Psoas muscle (tissue), 8 donors: ENCODE results near the gene ZNF714. TPM values are rescaled to one million over a fixed set of nuclear protein-coding genes. Genes with fewer than 3 reads are reported as not detected.

Source experiments
- ATAC-seq, 4 donors: fragments of 200-7000 bp; cut with Tn5 transposase; one replicate each; pipeline ENCODE4 v1.9.1; 2020; ENCODE audit warnings: moderate library complexity in 3 of 4, mild to moderate bottlenecking in 2 of 4
- DNase-seq, 2 donors: peaks; one replicate each; pipeline ENCODE4 v3.0.0-alpha.2; 2020
- H3K27ac ChIP-seq: fragments of 200-600 bp; one replicate; pipeline ENCODE4 v1.8.0; 2022
- H3K27me3 ChIP-seq, 3 donors: fragments of 200-600 bp in 1 of 3; one replicate each; pipeline versions ENCODE4 v1.6.1 to v1.8.0; 2013 to 2022; ENCODE audit warnings: low read length in 2 of 3, mild to moderate bottlenecking in 2 of 3, moderate library complexity in 1 of 3; ENCODE audit not compliant: insufficient read depth in 3 of 3
- H3K36me3 ChIP-seq, 2 donors: fragments of 200-600 bp in 1 of 2; one replicate each; pipeline versions ENCODE4 v1.6.1 to v1.8.0; 2013 to 2022; ENCODE audit warnings: low read depth in 1 of 2, mild to moderate bottlenecking in 1 of 2, moderate library complexity in 1 of 2; ENCODE audit not compliant: insufficient read depth in 1 of 2
- H3K4me1 ChIP-seq: fragments of 200-600 bp; one replicate; pipeline ENCODE4 v1.8.0; 2022
- H3K4me3 ChIP-seq: fragments of 200-600 bp; one replicate; pipeline ENCODE4 v1.8.0; 2022; ENCODE audit warnings: mild to moderate bottlenecking
- H3K9me3 ChIP-seq: fragments of 200-600 bp; one replicate; pipeline ENCODE4 v1.8.0; 2022
- WGBS, 3 donors: extraction: QIAGEN DNeasy Blood & Tissue Kit; methylation state at CpG; one replicate each; pipeline versions ENCODE4 v1.1.6 to v1.1.7; 2013; 5-methylcytosine and 5-hydroxymethylcytosine counted together
- intact Hi-C, 2 donors: fragments of 100-400 bp; cut with DNase I; formaldehyde crosslinking; loops; one replicate each; pipeline versions ENCODE4 v1.11.0 to v1.14.2; 2022
- long read RNA-seq, 2 donors: library from polyadenylated mRNA; unstranded; transcript quantifications; one replicate each; pipeline ENCODE4 v2.0.0, GENCODE V29; 2021
- polyA plus RNA-seq, 3 donors: library from polyadenylated mRNA; stranded (reverse); fragments of 200-250 nt; gene quantifications; one replicate each; pipeline ENCODE4 v1.2.3, GENCODE V29; 2013
- total RNA-seq, 4 donors: library from RNA; stranded (reverse); fragmentation: NEBNext Ultra II Directional in 2 of 4; extraction: Animal tissue kit (Norgen Biotek cat#: 25700) in 2 of 4; gene quantifications; one replicate each; pipeline versions ENCODE4 v1.2.1 to v1.2.4, GENCODE V29; 2021 to 2023
- TF ChIP-seq, protein P1 (sequence below): fragments of 200-600 bp; IDR thresholded peaks from one replicate; pipeline ENCODE4 v1.8.0; 2022; ENCODE audit warnings: antibody characterized with exemption
- donor health status: healthy with polysubstance abuse.
- donor health status: DM: no; HTN: no; CAD: no; lungs with moderate emphysema.
- donor health status: Bipolar disorder and iron deficiency.
- donor health status: healthy.
- donor health status: DM: yes; HTN: yes; CAD: no.
- donor health status: DM: no; HTN: no; CAD: no.
- donor health status: DM: no; HTN: no; CAD: no.
- donor health status: DM: yes; HTN: yes; CAD: no.

ZNF714 gene
- total RNA-seq = 1 to 10 TPM; 1.5 to 3.5 (median 2.3) TPM
- polyA plus RNA-seq = 1 to 10 TPM in 1 of 3 donors, under 1 TPM in 2; 0.70 to 1.4 (median 0.86) TPM
- long read RNA-seq, donor 1 = 0 reads
- long read RNA-seq, donor 2, partial matches to known transcripts = 0 of 1 reads
- long read RNA-seq, donor 2, other reads (novel, unspliced or antisense) = 1 of 1 reads

DNA sequence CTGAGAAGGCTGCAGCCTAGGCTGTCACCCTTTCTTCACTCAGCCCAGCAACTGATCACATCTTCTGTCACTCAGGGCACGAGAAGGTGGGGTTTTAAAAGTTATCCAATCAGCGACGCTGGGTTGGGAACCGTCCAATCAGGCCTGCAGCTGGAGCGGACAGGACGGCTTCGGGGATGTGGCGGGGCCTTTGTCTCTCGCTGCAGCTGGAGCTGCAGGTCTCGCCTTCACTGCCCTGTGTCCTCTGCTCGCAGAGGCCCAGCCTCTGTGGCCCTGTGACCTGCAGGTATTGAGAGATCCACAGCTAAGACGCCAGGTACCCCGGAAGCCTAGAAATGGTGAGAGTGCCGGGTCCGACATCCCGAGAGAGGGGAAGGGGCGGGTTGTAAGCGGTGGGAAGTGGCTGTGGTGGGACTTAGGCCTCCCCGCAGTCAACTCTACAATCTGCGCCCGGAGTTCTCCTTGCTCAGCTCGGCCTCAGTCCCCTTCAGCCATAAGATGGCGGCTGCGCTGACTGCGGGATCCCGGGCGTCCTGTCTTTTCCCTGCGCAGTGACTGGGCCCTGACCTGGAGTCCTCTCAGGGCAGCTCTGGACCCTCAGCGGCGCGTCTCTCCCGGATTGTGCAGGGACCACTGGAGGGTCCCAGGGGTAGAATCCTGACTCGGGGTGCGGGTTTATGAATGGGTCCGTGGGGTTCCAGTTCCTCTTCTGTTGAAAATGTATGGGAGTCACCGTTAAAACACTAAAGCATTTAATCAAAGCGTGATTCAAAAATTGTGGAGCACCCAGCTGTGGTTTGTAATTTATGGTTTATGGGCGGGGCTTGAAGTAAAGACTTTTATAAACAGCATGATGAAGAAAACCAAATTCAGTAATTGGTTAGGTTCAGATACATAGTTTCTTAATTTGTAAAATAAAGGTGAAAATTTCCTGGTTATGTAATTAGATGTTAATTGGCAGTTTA lies at the start of gene ZNF714:
Gene ZNF714, plus strand, starts transcription at position 193 of the 965 bp plus-strand sequence. CDS start 16,066 bp downstream, outside the sequence.
- TF ChIP-seq, protein P1, sequence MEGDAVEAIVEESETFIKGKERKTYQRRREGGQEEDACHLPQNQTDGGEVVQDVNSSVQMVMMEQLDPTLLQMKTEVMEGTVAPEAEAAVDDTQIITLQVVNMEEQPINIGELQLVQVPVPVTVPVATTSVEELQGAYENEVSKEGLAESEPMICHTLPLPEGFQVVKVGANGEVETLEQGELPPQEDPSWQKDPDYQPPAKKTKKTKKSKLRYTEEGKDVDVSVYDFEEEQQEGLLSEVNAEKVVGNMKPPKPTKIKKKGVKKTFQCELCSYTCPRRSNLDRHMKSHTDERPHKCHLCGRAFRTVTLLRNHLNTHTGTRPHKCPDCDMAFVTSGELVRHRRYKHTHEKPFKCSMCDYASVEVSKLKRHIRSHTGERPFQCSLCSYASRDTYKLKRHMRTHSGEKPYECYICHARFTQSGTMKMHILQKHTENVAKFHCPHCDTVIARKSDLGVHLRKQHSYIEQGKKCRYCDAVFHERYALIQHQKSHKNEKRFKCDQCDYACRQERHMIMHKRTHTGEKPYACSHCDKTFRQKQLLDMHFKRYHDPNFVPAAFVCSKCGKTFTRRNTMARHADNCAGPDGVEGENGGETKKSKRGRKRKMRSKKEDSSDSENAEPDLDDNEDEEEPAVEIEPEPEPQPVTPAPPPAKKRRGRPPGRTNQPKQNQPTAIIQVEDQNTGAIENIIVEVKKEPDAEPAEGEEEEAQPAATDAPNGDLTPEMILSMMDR = no peak
- peaks cover 0 to 5% of the 10 kb centered on the region in 2 donors for H3K36me3 ChIP-seq
- H3K27me3 ChIP-seq = no peaks in the 10 kb centered on the region
- peaks cover 3% of the 10 kb centered on the region for H3K4me1 ChIP-seq
- DNase-seq (peak; percentile 87 to 92), ATAC-seq (peak; percentile 99 to 100 (median 100))
- no peaks in the 10 kb centered on the region for H3K9me3 ChIP-seq
- H3K27ac ChIP-seq = peak within 1 kb of the TSS; percentile 34
- intact Hi-C loops = no loop called here
- H3K4me3 ChIP-seq = peak within 1 kb of the TSS; percentile 91
- WGBS, 3 donors = 34 to 72% (median 36%) methylated on average over 36 to 38 of the region's 38 CpGs

DNA sequence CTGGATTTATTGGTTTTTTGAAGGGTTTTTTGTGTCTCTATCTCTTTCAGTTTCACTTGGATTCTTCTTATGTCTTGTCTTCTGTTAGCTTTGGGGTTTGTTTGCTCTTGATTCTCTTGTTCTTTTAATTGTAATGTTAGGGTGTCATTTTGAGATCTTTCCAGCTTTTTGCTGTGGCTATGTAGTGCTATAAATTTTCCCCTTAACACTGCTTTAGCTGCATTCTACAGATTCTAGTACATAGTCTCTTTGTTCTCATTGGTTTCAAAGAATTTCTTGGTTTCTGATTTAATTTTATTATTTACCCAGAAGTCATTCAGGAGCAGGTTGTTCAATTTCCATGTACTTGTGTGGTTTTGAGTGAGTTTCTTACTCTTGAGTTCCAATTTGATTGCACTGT lies 37.0 kb upstream of the ZNF714 start:
- Histone ChIP-seq H3K27me3 (no peaks in the 10 kb centered on the region), H3K9me3 (peaks cover 33% of the 10 kb centered on the region), H3K36me3 (no peaks in the 10 kb centered on the region), H3K4me1 (no peaks in the 10 kb centered on the region), H3K4me3 (no peak overlapping the region), H3K27ac (no peak overlapping the region)
- no peak for DNase-seq
- TF ChIP-seq, protein P1 = no peak
- no peak for ATAC-seq
- intact Hi-C loops = no loop called here

DNA sequence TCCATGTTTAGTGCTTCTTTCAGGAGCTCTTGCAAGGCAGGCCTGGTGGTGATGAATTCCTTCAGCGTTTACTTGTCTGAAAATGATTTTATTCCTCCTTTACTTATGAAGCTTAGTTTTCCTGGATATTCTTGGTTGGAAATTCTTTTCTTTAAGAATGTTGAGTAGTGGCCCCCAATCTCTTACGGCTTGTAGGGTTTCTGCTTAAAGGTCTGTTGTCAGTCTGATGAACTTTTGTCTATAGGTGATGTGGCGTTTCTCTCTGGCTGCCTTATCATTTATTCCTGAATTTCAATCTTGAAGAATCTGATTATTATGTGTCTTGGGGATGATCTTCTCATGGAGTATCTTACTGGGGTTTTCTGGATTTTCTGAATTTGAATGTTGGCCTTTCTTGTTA lies 35.5 kb upstream of the ZNF714 start:
- DNase-seq (no peak), ATAC-seq (no peak)
- H3K4me3 ChIP-seq = no peak overlapping the region
- TF ChIP-seq, protein P1 = no peak
- no peaks in the 10 kb centered on the region for H3K27me3 ChIP-seq
- H3K27ac ChIP-seq = no peak overlapping the region
- H3K36me3 ChIP-seq = no peaks in the 10 kb centered on the region
- intact Hi-C loops = no loop called here
- 99 to 100% (median 100%) methylated on average over 3 of the region's 3 CpGs for WGBS, 3 donors
- peaks cover 33% of the 10 kb centered on the region for H3K9me3 ChIP-seq
- no peaks in the 10 kb centered on the region for H3K4me1 ChIP-seq

DNA sequence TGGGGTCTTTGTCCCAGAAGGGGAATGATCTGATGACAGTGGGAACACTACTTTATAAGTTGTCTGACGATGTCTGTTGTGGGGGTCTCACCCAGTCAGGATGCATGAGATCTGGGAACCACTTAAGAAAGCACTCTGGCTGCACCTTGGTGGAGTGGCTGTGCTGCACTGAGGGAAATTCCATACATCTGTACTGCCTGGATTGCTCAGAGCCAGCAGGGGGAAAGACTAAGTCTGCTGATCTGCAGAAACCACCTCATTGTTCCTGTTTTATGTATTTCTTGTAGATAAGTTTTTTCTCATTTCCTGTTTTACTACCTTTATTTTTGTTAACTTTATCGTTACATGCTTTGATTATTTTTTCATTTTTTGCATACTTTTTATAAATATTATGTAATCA lies 34.3 kb upstream of the ZNF714 start:
- no peak for ATAC-seq
- no peaks in the 10 kb centered on the region for H3K36me3 ChIP-seq
- WGBS, 3 donors = 93 to 99% (median 95%) methylated on average over 2 of the region's 2 CpGs

More for the DNA sequence above, 34.3 kb upstream of the ZNF714 start:
- TF ChIP-seq, protein P1 = no peak
- intact Hi-C loops = no loop called here
- H3K27ac ChIP-seq = no peak overlapping the region
- no peak for DNase-seq
- no peak overlapping the region for H3K4me3 ChIP-seq
- H3K9me3 ChIP-seq = peaks cover 31% of the 10 kb centered on the region
- H3K4me1 ChIP-seq = no peaks in the 10 kb centered on the region
- no peaks in the 10 kb centered on the region for H3K27me3 ChIP-seq
